Heart right ventricle (tissue), 16 donors: ENCODE measurements around the gene NIP7. TPM values are rescaled to one million over a fixed set of nuclear protein-coding genes. Genes with fewer than 3 reads are reported as not detected.

Experiments used
- ATAC-seq, 8 donors: fragments of 200-7000 bp; cut with Tn5 transposase; one replicate each; pipeline ENCODE4 v1.9.1; 2020; ENCODE audit warnings: mild to moderate bottlenecking in 8 of 8, moderate library complexity in 8 of 8, moderate number of reproducible peaks in 1 of 8
- DNase-seq, 2 donors: peaks; one replicate each; pipeline ENCODE4 v3.0.0-alpha.2; 2020
- H3K27ac ChIP-seq, 10 donors: fragments of 200-600 bp; sonication (generic) in 2 of 10; one replicate each; pipeline versions ENCODE4 v1.5.0 to v1.8.0; 2020 to 2022; ENCODE audit warnings: mild to moderate bottlenecking in 3 of 10
- H3K27me3 ChIP-seq, 7 donors: fragments of 200-600 bp; one replicate each; pipeline ENCODE4 v1.8.0; 2021 to 2022; ENCODE audit warnings: mild to moderate bottlenecking in 2 of 7
- H3K36me3 ChIP-seq, 9 donors: fragments of 200-600 bp; sonication (generic) in 1 of 9; one replicate each; pipeline versions ENCODE4 v1.5.0 to v1.8.0; 2020 to 2022; ENCODE audit warnings: mild to moderate bottlenecking in 2 of 9
- H3K4me1 ChIP-seq, 9 donors: fragments of 200-600 bp; sonication (generic) in 1 of 9; one replicate each; pipeline versions ENCODE4 v1.5.0 to v1.8.0; 2020 to 2022; ENCODE audit warnings: mild to moderate bottlenecking in 4 of 9
- H3K4me3 ChIP-seq, 10 donors: fragments of 200-600 bp; sonication (generic) in 2 of 10; one replicate each; pipeline versions ENCODE4 v1.5.0 to v1.8.0; 2020 to 2022; ENCODE audit warnings: mild to moderate bottlenecking in 7 of 10, moderate library complexity in 2 of 10
- H3K9me3 ChIP-seq, 11 donors: fragments of 200-600 bp in 10 of 11; sonication (generic) in 2 of 11; one replicate each; pipeline versions ENCODE4 v1.5.0 to v1.8.0; 2013 to 2022; ENCODE audit warnings: mild to moderate bottlenecking in 2 of 11, control low read depth in 1 of 11, moderate library complexity in 1 of 11
- WGBS, 2 donors: extraction: QIAGEN DNeasy Blood & Tissue Kit; methylation state at CpG; one replicate each; pipeline ENCODE4 v1.1.7; 2013; ENCODE audit warnings: inconsistent platforms in 1 of 2; 5-methylcytosine and 5-hydroxymethylcytosine counted together
- intact Hi-C, 10 donors: fragments of 100-400 bp; cut with DNase I; formaldehyde crosslinking; loops; one replicate each; pipeline versions ENCODE4 v1.11.1 to v1.14.2; 2022
- polyA plus RNA-seq, 2 donors: library from polyadenylated mRNA; stranded (reverse); fragments of 200-250 nt; gene quantifications; one replicate each; pipeline ENCODE4 v1.2.3, GENCODE V29; 2013
- total RNA-seq, 10 donors: library from RNA; stranded (reverse); fragmentation: NEBNext Ultra II Directional in 3 of 10; extraction: Animal tissue kit (Norgen Biotek cat#: 25700) in 3 of 10; gene quantifications; one replicate each; pipeline versions ENCODE4 v1.2.1 to v1.2.4, GENCODE V29; 2021 to 2023
- TF ChIP-seq, protein P1 (sequence below), 9 donors: fragments of 200-600 bp; sonication (generic) in 2 of 9; IDR thresholded peaks; one replicate each; pipeline versions ENCODE4 v1.5.0 to v1.8.0; 2021 to 2022; ENCODE audit warnings: antibody characterized with exemption in 9 of 9, mild to moderate bottlenecking in 5 of 9, moderate library complexity in 1 of 9
- donor health status: Arrhythmogenic right ventricular cardiomyopathy.
- donor health status: ischemic (EF 13 %, LVEDD 7.1; RV severe dilation, severe dysfunction).
- donor health status: healthy with polysubstance abuse.
- donor health status: DM: no; HTN: yes; CAD: no.
- donor health status: DM: no; HTN: no; CAD: no.
- donor health status: ischemic (EF 25% LVEDD 6.9; RV normal size, moderate dysfunction).
- donor health status: ischemic (EF 25% LVEDD 5.7; RV mildly dilated, moderate dysfunction).
- donor health status: healthy.
- donor health status: DM: yes; HTN: yes; CAD: no.
- donor health status: Ischemic cardiomyopathy.
- donor health status: ischemic (EF 35%, LVEDD 5.7; RV mildly dilated, moderate dysfunction).
- donor health status: nonischemic (EF 11% LVEDD 7.7; RV severe dilation, severe dysfunction).
- donor health status: DM: yes; HTN: yes; CAD: no.
- donor health status: PGD.
- donor health status: ischemic (EF 29% LVEDD 5.4; RV normal size, mild dysfunction).
- donor health status: nonischemic (EF 23%, LVEDD 6.1; RV moderate dilation, normal function).

The NIP7 gene
- total and polyA plus RNA-seq, 12 donors, result 6.1 to 15.8 (median 8.0) TPM

DNA sequence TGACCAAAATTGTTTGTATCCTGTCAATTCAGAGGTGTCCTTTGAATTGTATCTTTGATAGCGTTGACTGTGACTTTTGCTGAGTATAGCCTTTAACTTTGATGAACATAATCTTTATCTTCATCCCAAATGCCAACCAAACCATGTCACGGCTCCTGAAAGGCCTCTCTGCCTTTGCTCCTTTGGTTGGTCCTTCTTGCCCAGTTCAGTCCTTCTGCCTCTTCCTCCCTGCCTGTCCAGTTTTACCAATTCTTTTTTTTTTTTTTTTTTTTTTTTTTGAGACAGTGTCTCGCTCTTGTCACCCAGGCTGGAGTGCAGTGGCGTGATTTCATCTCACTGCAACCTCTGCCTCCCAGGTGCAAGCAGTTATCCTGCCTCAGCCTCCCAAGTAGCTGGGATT, 41.3 kb upstream of the NIP7 start:
- H3K27ac ChIP-seq, result no peak overlapping the region
- H3K36me3 ChIP-seq, result peaks cover 0 to 55% (median 12%) of the 10 kb centered on the region in 9 donors
- WGBS, 2 donors, result 97 to 98% methylated on average over 4 of the region's 4 CpGs
- ATAC-seq (no peak), DNase-seq (no peak)
- TF ChIP-seq, protein P1, sequence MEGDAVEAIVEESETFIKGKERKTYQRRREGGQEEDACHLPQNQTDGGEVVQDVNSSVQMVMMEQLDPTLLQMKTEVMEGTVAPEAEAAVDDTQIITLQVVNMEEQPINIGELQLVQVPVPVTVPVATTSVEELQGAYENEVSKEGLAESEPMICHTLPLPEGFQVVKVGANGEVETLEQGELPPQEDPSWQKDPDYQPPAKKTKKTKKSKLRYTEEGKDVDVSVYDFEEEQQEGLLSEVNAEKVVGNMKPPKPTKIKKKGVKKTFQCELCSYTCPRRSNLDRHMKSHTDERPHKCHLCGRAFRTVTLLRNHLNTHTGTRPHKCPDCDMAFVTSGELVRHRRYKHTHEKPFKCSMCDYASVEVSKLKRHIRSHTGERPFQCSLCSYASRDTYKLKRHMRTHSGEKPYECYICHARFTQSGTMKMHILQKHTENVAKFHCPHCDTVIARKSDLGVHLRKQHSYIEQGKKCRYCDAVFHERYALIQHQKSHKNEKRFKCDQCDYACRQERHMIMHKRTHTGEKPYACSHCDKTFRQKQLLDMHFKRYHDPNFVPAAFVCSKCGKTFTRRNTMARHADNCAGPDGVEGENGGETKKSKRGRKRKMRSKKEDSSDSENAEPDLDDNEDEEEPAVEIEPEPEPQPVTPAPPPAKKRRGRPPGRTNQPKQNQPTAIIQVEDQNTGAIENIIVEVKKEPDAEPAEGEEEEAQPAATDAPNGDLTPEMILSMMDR (IDR thresholded peaks at IDR 0.05), result no peak
- peaks cover 0 to 10% (median 0%) of the 10 kb centered on the region in 9 donors for H3K4me1 ChIP-seq
- H3K4me3 ChIP-seq, result no peak overlapping the region
- no peaks in the 10 kb centered on the region for H3K27me3 ChIP-seq
- no peaks in the 10 kb centered on the region for H3K9me3 ChIP-seq
- intact Hi-C loops, result no loop called here

DNA sequence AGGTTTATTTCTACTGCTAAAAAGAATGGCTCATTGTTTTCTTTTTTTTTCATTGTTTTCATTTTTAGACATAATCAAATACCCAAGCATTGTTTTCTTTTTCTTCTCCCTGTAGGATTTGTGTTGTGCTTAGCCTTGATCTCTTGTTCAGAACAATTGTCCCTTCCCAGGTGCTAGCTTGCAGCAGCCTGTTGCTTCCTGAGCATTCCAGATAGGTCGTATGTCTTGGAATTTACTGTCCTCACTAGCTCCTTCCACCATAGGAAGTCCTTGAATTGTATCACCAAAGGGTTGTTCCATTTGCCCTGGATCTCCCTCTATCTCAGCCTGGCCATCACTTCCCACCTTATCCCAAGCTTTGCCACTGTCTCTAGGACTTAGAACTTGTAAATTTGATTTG, 38.4 kb upstream of the NIP7 start:
- TF ChIP-seq, protein P1 (IDR thresholded peaks at IDR 0.05), result no peak
- DNase-seq (no peak), ATAC-seq (no peak)
- Histone ChIP-seq H3K9me3 (no peaks in the 10 kb centered on the region), H3K4me1 (peaks cover 0 to 10% (median 0%) of the 10 kb centered on the region in 9 donors), H3K27ac (peak overlapping the region in 1 of 10 donors; percentile 34), H3K4me3 (no peak overlapping the region), H3K27me3 (no peaks in the 10 kb centered on the region), H3K36me3 (peaks cover 0 to 62% (median 12%) of the 10 kb centered on the region in 9 donors)
- 61 to 69% methylated on average over 1 of the region's 1 CpG for WGBS, 2 donors
- intact Hi-C loops, result loop anchor here in 1 of 10 donors (2.0 kb wide), 1 partner anchor 40 kb away; no protein-coding TSS in a partner anchor

- H3K36me3 ChIP-seq, result peaks cover 0 to 57% (median 12%) of the 10 kb centered on the region in 9 donors
- ATAC-seq, result no peak
Observed at GRCh38 chr16:69301861-69302260, 37.7 kb upstream of the NIP7 start.

DNA sequence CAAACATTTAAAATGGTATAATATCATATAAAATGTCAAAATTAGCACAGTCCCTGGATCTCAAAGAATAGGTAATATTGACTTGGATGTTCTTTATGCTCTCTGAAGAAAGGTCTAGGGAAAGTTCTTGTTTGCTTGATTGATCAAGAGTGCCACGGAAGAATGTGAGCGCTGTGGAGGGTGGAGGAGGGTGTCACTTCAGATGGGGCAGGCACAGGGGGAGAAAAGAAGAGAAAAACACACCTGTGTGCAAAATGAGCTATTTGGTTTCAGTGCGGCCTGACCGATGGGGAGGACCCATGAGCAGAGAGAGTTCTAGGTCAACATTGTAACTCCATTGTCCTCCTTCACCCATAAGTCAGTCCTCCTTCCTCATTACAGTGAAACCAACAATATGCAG, 37.3 kb upstream of the NIP7 start:
- WGBS, 2 donors, result 96 to 100% methylated on average over 4 of the region's 4 CpGs
- H3K4me1 ChIP-seq, result peaks cover 0 to 10% (median 0%) of the 10 kb centered on the region in 9 donors
- no peak overlapping the region for H3K4me3 ChIP-seq
- ATAC-seq (no peak), DNase-seq (no peak)
- intact Hi-C loops, result no loop called here
- no peak overlapping the region for H3K27ac ChIP-seq
- peaks cover 0 to 57% (median 12%) of the 10 kb centered on the region in 9 donors for H3K36me3 ChIP-seq
- no peaks in the 10 kb centered on the region for H3K9me3 ChIP-seq
- TF ChIP-seq, protein P1 (IDR thresholded peaks at IDR 0.05), result no peak
- H3K27me3 ChIP-seq, result no peaks in the 10 kb centered on the region

More at GRCh38 chr16:69301861-69302260, 37.7 kb upstream of the NIP7 start:
- no peak for DNase-seq
- no peaks in the 10 kb centered on the region for H3K27me3 ChIP-seq
- H3K4me1 ChIP-seq, result peaks cover 0 to 10% (median 0%) of the 10 kb centered on the region in 9 donors
- H3K9me3 ChIP-seq, result no peaks in the 10 kb centered on the region
- TF ChIP-seq, protein P1 (IDR thresholded peaks at IDR 0.05), result no peak
- peak overlapping the region in 1 of 10 donors; percentile 34 for H3K27ac ChIP-seq
- intact Hi-C loops, result loop anchor here in 1 of 10 donors (2.0 kb wide), 1 partner anchor 41 kb away; no protein-coding TSS in a partner anchor
- no peak overlapping the region for H3K4me3 ChIP-seq
- WGBS, 2 donors, result 85 to 86% methylated on average over 4 of the region's 4 CpGs
